ENCODE data around the gene ALG3.

The ALG3 gene

DNA sequence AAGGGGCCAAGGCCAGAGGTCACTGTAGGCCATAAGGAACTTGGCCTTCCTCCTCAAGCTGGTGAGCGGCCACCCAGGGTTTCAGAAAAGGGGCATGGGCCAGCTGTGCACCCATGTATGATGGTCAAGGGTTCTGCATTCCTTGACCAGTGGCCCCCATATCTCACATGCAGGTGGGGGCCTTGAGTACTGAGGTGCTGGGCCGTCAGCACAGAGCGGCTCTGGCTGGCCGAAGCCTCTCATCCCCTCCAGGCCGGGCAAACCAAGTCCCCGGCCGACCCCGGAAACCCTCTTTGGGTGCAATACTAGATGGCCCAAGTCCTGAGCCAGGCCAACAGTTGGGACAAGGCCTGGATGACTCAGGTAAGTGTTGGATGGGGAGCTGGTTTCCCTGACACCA lies 9.5 kb downstream of the ALG3 start:
- no peak for TF ChIP-seq CTCF (IDR thresholded peaks at IDR 0.05)
- Histone ChIP-seq H3K4me3 (no peak overlapping the region), H3K27ac (no peak overlapping the region)
- no peak for DNase-seq (ENCODE audit: low spot score)

GRCh38 chr3:184238246-184238818 lies 10.4 kb downstream of the ALG3 start:
- DNase-seq (ENCODE audit: low spot score), result no peak
- TF ChIP-seq CTCF (IDR thresholded peaks at IDR 0.05), result no peak
- Histone ChIP-seq H3K27ac (no peak overlapping the region), H3K4me3 (no peak overlapping the region)

DNA sequence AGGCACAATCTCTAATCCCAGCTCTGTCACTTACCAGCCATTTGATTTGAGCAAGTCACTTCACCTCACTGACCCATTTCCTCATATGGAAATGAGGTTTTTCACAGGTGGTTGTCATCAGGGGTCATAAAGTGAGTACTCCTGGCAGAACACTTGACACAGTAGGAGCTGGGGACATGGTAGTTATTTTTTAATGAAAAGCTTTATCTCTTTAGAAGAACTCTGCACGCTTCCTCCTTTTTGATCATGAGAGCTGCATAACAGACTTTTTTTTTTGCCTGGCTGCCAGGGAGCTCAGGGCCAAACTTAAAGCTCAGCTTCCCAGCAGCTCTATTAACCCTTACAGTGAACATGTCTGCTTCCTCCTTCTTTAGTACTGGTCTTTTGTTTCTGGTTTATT lies 11.0 kb downstream of the ALG3 start:
- DNase-seq (ENCODE audit: low spot score), result no peak
- no peak overlapping the region for H3K27ac ChIP-seq
- TF ChIP-seq CTCF (IDR thresholded peaks at IDR 0.05), result no peak
- H3K4me3 ChIP-seq, result no peak overlapping the region

DNA sequence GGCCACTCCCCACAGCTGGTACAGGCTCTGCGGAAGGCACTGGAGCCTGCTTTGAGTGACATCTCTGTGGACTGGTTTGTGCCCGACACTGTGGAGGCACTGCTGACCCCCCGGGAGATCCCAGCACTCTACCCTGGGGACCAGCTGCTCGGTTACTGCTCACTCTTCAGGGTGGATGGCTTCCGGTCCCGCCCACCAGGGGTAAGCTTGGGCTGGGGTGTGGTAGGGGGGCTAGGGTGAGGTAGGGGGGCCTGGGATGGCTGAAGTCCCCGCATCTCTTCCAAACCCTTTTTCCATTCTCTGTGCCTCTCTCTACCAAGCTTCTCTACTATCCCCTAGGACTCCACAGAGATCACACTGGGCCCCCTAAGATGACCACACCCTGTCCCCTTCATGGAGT lies 11.6 kb downstream of the ALG3 start:
- DNase-seq (ENCODE audit: low spot score), result no peak
- TF ChIP-seq CTCF (IDR thresholded peaks at IDR 0.05), result no peak
- Histone ChIP-seq H3K27ac (no peak overlapping the region), H3K4me3 (no peak overlapping the region)

DNA sequence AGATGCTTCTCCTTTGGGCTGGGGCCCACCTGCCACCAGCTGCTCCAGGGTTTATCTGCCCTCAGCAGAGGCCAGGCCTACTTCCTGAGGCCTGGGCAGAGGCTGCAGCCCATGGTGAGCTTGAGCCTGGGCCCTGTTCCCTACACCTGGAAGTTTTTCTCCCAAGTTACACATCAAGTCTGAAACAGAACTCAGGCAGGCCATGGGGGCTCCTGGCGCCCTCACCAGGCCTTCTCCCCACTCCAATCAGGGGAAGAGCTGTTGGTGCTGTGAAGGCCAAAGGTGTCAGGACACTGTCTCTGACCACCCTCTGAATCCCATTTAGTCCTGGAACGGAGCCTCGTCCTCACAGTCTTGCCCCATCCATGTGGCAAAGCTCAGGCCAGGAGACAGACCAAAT lies 12.1 kb downstream of the ALG3 start:
- H3K27ac ChIP-seq, result no peak overlapping the region
- DNase-seq (ENCODE audit: low spot score), result no peak
- no peak overlapping the region for H3K4me3 ChIP-seq
- no peak for TF ChIP-seq CTCF (IDR thresholded peaks at IDR 0.05)

GRCh38 chr3:184236033-184236410 lies 12.7 kb downstream of the ALG3 start:
- Histone ChIP-seq H3K27ac (no peak overlapping the region), H3K4me3 (no peak overlapping the region)
- no peak for TF ChIP-seq CTCF (IDR thresholded peaks at IDR 0.05)
- no peak for DNase-seq (ENCODE audit: low spot score)

GRCh38 chr3:184235381-184236032 lies 13.3 kb downstream of the ALG3 start:
- H3K4me3 ChIP-seq, result no peak overlapping the region
- no peak overlapping the region for H3K27ac ChIP-seq
- no peak for DNase-seq (ENCODE audit: low spot score)
- no peak for TF ChIP-seq CTCF (IDR thresholded peaks at IDR 0.05)

All from coronary artery (tissue), 2 donors.